Neuronal stem cell (in vitro differentiated cells): ENCODE measurements around the gene CUX1.

Experiments
- DNase-seq: peaks from one replicate; pipeline ENCODE4 v3.0.0-alpha.2; 2013; ENCODE audit warnings: low spot score
- H2AFZ ChIP-seq: one replicate; pipeline ENCODE4 v1.6.1; 2013; ENCODE audit warnings: mild to moderate bottlenecking, low read length, inconsistent platforms
- H2AK5ac ChIP-seq: 2 replicates; pipeline ENCODE4 v1.6.1; 2013; ENCODE audit warnings: low read depth, mild to moderate bottlenecking, inconsistent platforms, low read length, moderate library complexity, mixed read lengths
- H2BK120ac ChIP-seq: 2 replicates; pipeline ENCODE4 v1.6.1; 2013; ENCODE audit warnings: low read depth, mild to moderate bottlenecking, inconsistent platforms, low read length, moderate library complexity, mixed read lengths
- H2BK12ac ChIP-seq: one replicate; pipeline ENCODE4 v1.6.1; 2013; ENCODE audit warnings: low read length, inconsistent platforms
- H2BK15ac ChIP-seq: 2 replicates; pipeline ENCODE4 v1.6.1; 2013; ENCODE audit warnings: mild to moderate bottlenecking, low read length, inconsistent platforms, mixed read lengths
- H2BK5ac ChIP-seq: one replicate; pipeline ENCODE4 v1.6.1; 2013; ENCODE audit warnings: inconsistent platforms, mild to moderate bottlenecking, low read length, moderate library complexity
- H3K14ac ChIP-seq: one replicate; pipeline ENCODE4 v1.6.1; 2013; ENCODE audit warnings: low read length, inconsistent platforms
- H3K18ac ChIP-seq: 2 replicates; pipeline ENCODE4 v1.6.1; 2013; ENCODE audit warnings: low read length, inconsistent platforms
- H3K23ac ChIP-seq: 2 replicates; pipeline ENCODE4 v1.6.1; 2013; ENCODE audit warnings: low read depth, mild to moderate bottlenecking, mixed read lengths, low read length, inconsistent platforms; ENCODE audit not compliant: poor library complexity
- H3K27ac ChIP-seq: replicated peaks from 3 replicates; pipeline ENCODE4 v1.5.1; 2013; ENCODE audit warnings: low read length, inconsistent platforms
- H3K27me3 ChIP-seq, 3 experiments: 2 replicates each; pipeline ENCODE4 v1.6.1; 2013; ENCODE audit warnings: low read length in 3 of 3, mild to moderate bottlenecking in 2 of 3, inconsistent platforms in 1 of 3, low read depth in 1 of 3, mixed read lengths in 1 of 3, moderate library complexity in 1 of 3; ENCODE audit not compliant: control insufficient read depth in 3 of 3, insufficient read depth in 3 of 3
- H3K36me3 ChIP-seq, 2 donors: replicated peaks in 1 of 2; 2 replicates each; pipeline ENCODE4 v1.6.1; 2013; ENCODE audit warnings: low read length in 2 of 2; ENCODE audit not compliant: control insufficient read depth in 2 of 2, insufficient read depth in 2 of 2
- H3K4ac ChIP-seq: 2 replicates; pipeline ENCODE4 v1.6.1; 2013; ENCODE audit warnings: inconsistent platforms, mild to moderate bottlenecking, low read length, moderate library complexity
- H3K4me1 ChIP-seq, 2 donors: 1 replicate in 1 of 2; 2 replicates in 1 of 2; pipeline ENCODE4 v1.6.1; 2013; ENCODE audit warnings: low read length in 2 of 2, low read depth in 1 of 2; ENCODE audit not compliant: control insufficient read depth in 2 of 2, insufficient read depth in 1 of 2
- H3K4me2 ChIP-seq: one replicate; pipeline ENCODE4 v1.6.1; 2013; ENCODE audit warnings: mild to moderate bottlenecking, low read length, inconsistent platforms; ENCODE audit not compliant: insufficient read depth, poor library complexity, severe bottlenecking
- H3K4me3 ChIP-seq, 2 donors: 2 replicates each; pipeline ENCODE4 v1.5.1; 2013; ENCODE audit warnings: low read length in 2 of 2, mild to moderate bottlenecking in 2 of 2, inconsistent platforms in 1 of 2, moderate library complexity in 1 of 2
- H3K79me1 ChIP-seq: one replicate; pipeline ENCODE4 v1.6.1; 2013; ENCODE audit warnings: low read depth, mild to moderate bottlenecking, inconsistent platforms, low read length, moderate library complexity
- H3K9ac ChIP-seq: one replicate; pipeline ENCODE4 v1.6.1; 2013; ENCODE audit warnings: mild to moderate bottlenecking, low read depth, low read length, inconsistent platforms; ENCODE audit not compliant: poor library complexity
- H3K9me3 ChIP-seq, 2 donors: replicated peaks in 1 of 2; 2 replicates each; pipeline versions ENCODE3 to v1.6.1; 2013; ENCODE audit warnings: low read length in 2 of 2, mild to moderate bottlenecking in 2 of 2, inconsistent platforms in 1 of 2, low read depth in 1 of 2, mixed read lengths in 1 of 2, moderate library complexity in 1 of 2; ENCODE audit not compliant: control insufficient read depth in 2 of 2, insufficient read depth in 1 of 2
- H4K8ac ChIP-seq: one replicate; pipeline ENCODE4 v1.6.1; 2013; ENCODE audit warnings: low read depth, mild to moderate bottlenecking, inconsistent platforms, low read length, moderate library complexity
- H4K91ac ChIP-seq: one replicate; pipeline ENCODE4 v1.6.1; 2013; ENCODE audit warnings: low read length, low read depth, mild to moderate bottlenecking, inconsistent platforms; ENCODE audit not compliant: poor library complexity
- WGBS, 2 donors: extraction: QIAGEN DNeasy Blood & Tissue Kit; methylation state at CpG; one replicate each; pipeline ENCODE4 v1.1.7; 2013; ENCODE audit warnings: missing lambda C conversion rate in 2 of 2, mixed read lengths in 1 of 2; ENCODE audit not compliant: insufficient read length in 2 of 2, insufficient replicate concordance in 1 of 2; ENCODE audit errors: extremely low coverage in 2 of 2; 5-methylcytosine and 5-hydroxymethylcytosine counted together

The CUX1 gene

DNA sequence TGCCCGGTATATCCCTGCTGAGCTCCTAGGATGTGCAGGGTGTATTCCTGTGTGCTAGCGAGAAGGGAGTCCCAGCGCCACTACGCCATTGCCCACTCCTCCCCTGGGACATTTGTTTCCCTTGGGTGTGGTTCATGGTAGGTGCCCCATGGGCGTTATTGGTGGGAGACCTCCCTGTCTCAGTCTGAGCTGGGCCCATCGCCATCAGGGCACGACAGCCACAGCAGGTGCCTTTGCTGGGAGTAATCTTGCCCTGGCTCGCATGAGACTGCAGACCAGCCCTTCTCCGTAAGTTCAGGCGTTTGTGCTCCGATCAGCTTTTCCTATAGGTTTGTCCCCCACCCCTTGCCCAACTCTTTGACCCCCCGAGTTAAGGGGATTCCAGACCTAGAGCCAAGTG lies 332.0 kb downstream of the CUX1 start:
- Histone ChIP-seq H3K9ac (peak overlapping the region; percentile 16), H2BK5ac (no peak overlapping the region), H4K8ac (peak overlapping the region; percentile 1), H3K79me1 (peaks cover 4% of the 10 kb centered on the region), H4K91ac (no peak overlapping the region), H3K4me3 (no peak overlapping the region), H3K4me1 (peaks cover 15 to 16% of the 10 kb centered on the region in 2 donors), H3K36me3 (peaks cover 0 to 2% of the 10 kb centered on the region in 2 donors), H3K4me2 (no peak overlapping the region), H3K27me3 (no peaks in the 10 kb centered on the region), H3K23ac (no peak overlapping the region), H3K9me3 (no peaks in the 10 kb centered on the region), H2AFZ (no peak overlapping the region), H2BK15ac (no peak overlapping the region), H2BK120ac (no peak overlapping the region), H2AK5ac (no peak overlapping the region), H3K18ac (peak overlapping the region; percentile 67), H3K4ac (no peak overlapping the region), H3K27ac (no peak overlapping the region), H2BK12ac (no peak overlapping the region), H3K14ac (no peak overlapping the region)
- DNase-seq: no peak
- no CpG with 5 or more reads among the region's 12 CpGs for WGBS, 2 donors

DNA sequence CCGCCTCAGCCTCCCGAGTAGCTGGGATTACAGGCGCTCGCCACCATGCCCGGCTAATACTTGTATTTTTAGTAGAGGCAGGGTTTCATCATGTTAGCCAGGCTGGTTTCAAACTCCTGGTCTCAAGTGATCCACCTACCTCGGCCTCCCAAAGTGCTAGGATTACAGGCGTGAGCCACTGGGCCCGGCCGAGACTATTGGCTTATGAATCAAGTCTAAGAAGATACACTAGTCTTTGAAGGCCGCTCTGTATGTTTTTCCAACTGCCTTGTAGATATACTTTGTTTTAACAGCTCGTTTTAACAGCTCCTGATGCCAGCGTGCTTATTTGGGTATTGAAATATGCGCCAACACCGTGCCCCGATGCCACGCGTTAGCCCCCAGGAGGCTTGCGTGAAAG lies 332.8 kb downstream of the CUX1 start:
- Histone ChIP-seq H2BK12ac (no peak overlapping the region), H3K14ac (no peak overlapping the region), H4K91ac (no peak overlapping the region), H3K27ac (no peak overlapping the region), H2AFZ (no peak overlapping the region), H3K18ac (no peak overlapping the region), H3K23ac (no peak overlapping the region), H2BK120ac (no peak overlapping the region), H2AK5ac (no peak overlapping the region), H3K4me2 (no peak overlapping the region), H2BK15ac (no peak overlapping the region), H3K9ac (no peak overlapping the region), H2BK5ac (no peak overlapping the region), H3K9me3 (no peaks in the 10 kb centered on the region), H3K4ac (no peak overlapping the region), H4K8ac (no peak overlapping the region), H3K36me3 (peaks cover 2% of the 10 kb centered on the region in 2 donors), H3K79me1 (peaks cover 4% of the 10 kb centered on the region), H3K27me3 (no peaks in the 10 kb centered on the region), H3K4me1 (peaks cover 15 to 16% of the 10 kb centered on the region in 2 donors), H3K4me3 (no peak overlapping the region)
- WGBS, 2 donors: no CpG with 5 or more reads among the region's 18 CpGs
- no peak for DNase-seq

DNA sequence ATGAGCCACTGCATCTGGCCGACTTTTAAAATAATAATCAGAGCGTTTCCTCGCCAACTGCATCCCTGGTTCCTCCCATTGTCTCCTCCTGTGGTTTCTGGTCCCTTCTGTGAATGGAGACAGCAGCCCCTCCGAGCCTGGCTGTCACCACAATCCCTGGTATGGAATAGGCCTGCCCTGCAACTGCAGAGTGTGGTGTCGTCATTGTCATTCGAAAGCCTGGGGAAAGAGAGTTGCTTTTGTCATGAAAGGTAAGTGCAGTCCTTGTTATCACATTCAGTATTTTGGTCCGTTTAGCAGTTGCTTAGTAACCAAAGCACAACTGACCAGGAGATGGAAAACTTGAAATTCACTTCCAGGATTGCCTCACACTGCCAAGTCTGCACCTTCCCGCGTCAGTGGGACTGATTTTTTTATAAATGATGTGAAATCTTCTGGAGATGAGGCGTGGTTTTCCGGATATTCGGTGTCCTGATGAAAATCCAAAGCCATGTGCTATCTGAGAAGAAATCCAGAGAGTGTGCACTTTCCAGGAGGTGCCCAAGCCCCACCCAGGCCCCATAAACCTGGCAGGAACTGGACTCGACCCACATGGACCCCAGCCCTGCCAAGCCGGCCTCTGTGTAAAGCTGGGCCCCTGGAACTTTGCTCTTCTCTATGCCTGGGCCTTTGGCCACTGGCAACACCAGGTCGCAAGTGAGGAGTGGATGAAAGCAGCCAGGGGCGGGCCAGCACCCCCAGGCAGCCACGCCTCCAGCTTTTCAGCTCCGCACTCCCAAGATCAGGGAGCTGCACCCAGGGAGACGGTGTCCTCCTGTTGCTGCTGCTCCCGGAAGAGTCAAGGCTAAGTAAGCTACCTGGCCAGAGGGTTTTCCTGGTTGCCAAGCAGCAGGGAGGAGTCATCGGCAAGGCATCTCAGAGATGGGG lies 335.5 kb downstream of the CUX1 start:
- H3K27me3 ChIP-seq: no peaks in the 10 kb centered on the region
- no peak overlapping the region for H4K8ac ChIP-seq
- no peak overlapping the region for H3K9ac ChIP-seq
- H2AFZ ChIP-seq: no peak overlapping the region
- no peak overlapping the region for H2BK15ac ChIP-seq
- no peak overlapping the region for H3K4me3 ChIP-seq
- WGBS, 2 donors: no CpG with 5 or more reads among the region's 21 CpGs
- peak overlapping the region; percentile 16 for H2AK5ac ChIP-seq
- H3K79me1 ChIP-seq: peaks cover 2% of the 10 kb centered on the region
- no peak overlapping the region for H3K4ac ChIP-seq
- no peak overlapping the region for H2BK120ac ChIP-seq
- no peak overlapping the region for H3K27ac ChIP-seq
- no peaks in the 10 kb centered on the region for H3K9me3 ChIP-seq
- no peak for DNase-seq
- peaks cover 13 to 16% of the 10 kb centered on the region in 2 donors for H3K4me1 ChIP-seq
- no peak overlapping the region for H4K91ac ChIP-seq
- no peak overlapping the region for H3K23ac ChIP-seq
- H3K4me2 ChIP-seq: no peak overlapping the region
- H2BK5ac ChIP-seq: no peak overlapping the region
- H2BK12ac ChIP-seq: no peak overlapping the region
- no peak overlapping the region for H3K14ac ChIP-seq
- H3K18ac ChIP-seq: peak overlapping the region; percentile 9
- peaks cover 0 to 3% of the 10 kb centered on the region in 2 donors for H3K36me3 ChIP-seq

DNA sequence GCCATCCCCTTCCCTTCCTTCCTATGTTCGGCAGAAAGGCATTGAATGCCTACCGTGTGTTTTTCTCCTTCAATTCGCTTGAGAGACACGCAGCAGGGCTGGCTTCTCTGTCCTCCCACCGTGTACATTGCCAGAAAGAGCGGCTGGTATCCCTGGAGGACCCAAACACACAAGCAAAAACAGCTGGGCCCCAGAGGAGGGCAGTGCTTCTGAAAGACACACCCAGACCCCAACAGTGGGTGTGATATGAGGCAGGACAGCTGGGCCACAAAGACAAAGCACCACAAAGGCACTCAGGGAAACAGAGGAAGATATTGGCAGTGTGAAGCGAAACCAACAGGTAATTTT lies 336.1 kb downstream of the CUX1 start:
- no CpG with 5 or more reads among the region's 7 CpGs for WGBS, 2 donors
- H2BK15ac ChIP-seq: no peak overlapping the region

More for the DNA sequence above, 336.1 kb downstream of the CUX1 start:
- Histone ChIP-seq H3K27ac (no peak overlapping the region), H3K4me1 (peaks cover 13 to 16% of the 10 kb centered on the region in 2 donors), H4K91ac (no peak overlapping the region), H3K18ac (no peak overlapping the region), H2BK12ac (no peak overlapping the region), H3K4me2 (no peak overlapping the region), H3K4me3 (no peak overlapping the region), H2AFZ (no peak overlapping the region), H3K14ac (no peak overlapping the region), H2AK5ac (no peak overlapping the region), H3K36me3 (peaks cover 2 to 3% of the 10 kb centered on the region in 2 donors), H4K8ac (no peak overlapping the region), H3K9ac (no peak overlapping the region), H3K23ac (no peak overlapping the region), H3K79me1 (peaks cover 2% of the 10 kb centered on the region), H3K4ac (no peak overlapping the region), H2BK5ac (no peak overlapping the region), H3K9me3 (no peaks in the 10 kb centered on the region), H3K27me3 (no peaks in the 10 kb centered on the region), H2BK120ac (no peak overlapping the region)
- DNase-seq: no peak
